Adrenal gland (tissue), 5 donors: ENCODE measurements around the gene WDR6.

Experiments used
- POLR2A ChIP-seq, 2 donors: fragments of 450-650 bp; IDR thresholded peaks; one replicate each; pipeline ENCODE4 v1.6.1; 2017; ENCODE audit warnings: antibody characterized with exemption in 2 of 2, mild to moderate bottlenecking in 2 of 2, moderate library complexity in 1 of 2
- TF ChIP-seq, protein P1 (sequence below), 6 experiments: fragments of 450-650 bp in 4 of 6; fragments of 200-600 bp in 2 of 6; sonication (generic) in 1 of 6; IDR thresholded peaks; 1 replicate in 5 of 6; 2 replicates in 1 of 6; pipeline versions ENCODE4 v1.5.1 to v1.8.0; 2016 to 2021; ENCODE audit warnings: antibody characterized with exemption in 6 of 6, mild to moderate bottlenecking in 2 of 6, moderate library complexity in 1 of 6
- donor health status: DM: no; HTN: no; CAD: no.

DNA sequence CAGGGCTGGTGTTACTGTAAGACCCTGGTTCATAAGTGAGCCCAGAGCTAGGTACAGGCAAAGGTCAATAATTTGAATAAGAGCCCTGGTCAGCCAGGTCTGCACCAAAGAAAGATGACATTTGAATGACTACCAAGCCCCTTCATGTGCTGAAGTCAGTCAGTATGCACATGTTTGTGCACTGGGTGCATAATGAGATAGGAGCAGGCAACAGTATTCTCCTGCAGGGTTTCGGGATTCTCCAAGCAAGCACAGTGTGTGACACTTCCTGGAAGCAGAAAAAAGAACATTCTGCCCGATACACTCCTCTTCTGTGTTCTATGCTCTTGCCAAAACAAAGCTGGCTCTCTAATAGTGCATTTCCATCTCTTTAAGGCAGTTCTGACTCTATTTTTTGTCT lies 27.5 kb downstream of the WDR6 start:
- TF ChIP-seq, protein P1, sequence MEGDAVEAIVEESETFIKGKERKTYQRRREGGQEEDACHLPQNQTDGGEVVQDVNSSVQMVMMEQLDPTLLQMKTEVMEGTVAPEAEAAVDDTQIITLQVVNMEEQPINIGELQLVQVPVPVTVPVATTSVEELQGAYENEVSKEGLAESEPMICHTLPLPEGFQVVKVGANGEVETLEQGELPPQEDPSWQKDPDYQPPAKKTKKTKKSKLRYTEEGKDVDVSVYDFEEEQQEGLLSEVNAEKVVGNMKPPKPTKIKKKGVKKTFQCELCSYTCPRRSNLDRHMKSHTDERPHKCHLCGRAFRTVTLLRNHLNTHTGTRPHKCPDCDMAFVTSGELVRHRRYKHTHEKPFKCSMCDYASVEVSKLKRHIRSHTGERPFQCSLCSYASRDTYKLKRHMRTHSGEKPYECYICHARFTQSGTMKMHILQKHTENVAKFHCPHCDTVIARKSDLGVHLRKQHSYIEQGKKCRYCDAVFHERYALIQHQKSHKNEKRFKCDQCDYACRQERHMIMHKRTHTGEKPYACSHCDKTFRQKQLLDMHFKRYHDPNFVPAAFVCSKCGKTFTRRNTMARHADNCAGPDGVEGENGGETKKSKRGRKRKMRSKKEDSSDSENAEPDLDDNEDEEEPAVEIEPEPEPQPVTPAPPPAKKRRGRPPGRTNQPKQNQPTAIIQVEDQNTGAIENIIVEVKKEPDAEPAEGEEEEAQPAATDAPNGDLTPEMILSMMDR (IDR thresholded peaks at IDR 0.05), result no peak
- TF ChIP-seq POLR2A (IDR thresholded peaks at IDR 0.05), result no peak
